Duodenal mucosa (tissue), 2 donors: Measurements from ENCODE around the gene DRC7.

Source experiments
- H3K27ac ChIP-seq: one replicate; pipeline ENCODE4 v1.7.0; 2013; ENCODE audit warnings: low read depth, low read length
- H3K27me3 ChIP-seq, 2 donors: one replicate each; pipeline ENCODE4 v1.7.0; 2013; ENCODE audit warnings: low read length in 2 of 2, control low read depth in 1 of 2; ENCODE audit not compliant: insufficient read depth in 2 of 2, control insufficient read depth in 1 of 2
- H3K36me3 ChIP-seq, 2 donors: one replicate each; pipeline ENCODE4 v1.7.0; 2013; ENCODE audit warnings: low read length in 2 of 2, control low read depth in 1 of 2; ENCODE audit not compliant: insufficient read depth in 2 of 2, control insufficient read depth in 1 of 2
- H3K4me1 ChIP-seq, 2 donors: one replicate each; pipeline ENCODE4 v1.7.0; 2013; ENCODE audit warnings: low read length in 2 of 2, control low read depth in 1 of 2; ENCODE audit not compliant: insufficient read depth in 2 of 2, control insufficient read depth in 1 of 2
- H3K4me3 ChIP-seq, 2 donors: one replicate each; pipeline ENCODE4 v1.7.0; 2013; ENCODE audit warnings: low read length in 2 of 2, low read depth in 1 of 2
- H3K9ac ChIP-seq, 2 donors: one replicate each; pipeline ENCODE4 v1.7.0; 2013; ENCODE audit warnings: low read length in 2 of 2, low read depth in 1 of 2
- H3K9me3 ChIP-seq, 2 donors: one replicate each; pipeline ENCODE4 v1.7.0; 2013; ENCODE audit warnings: low read length in 2 of 2, control low read depth in 1 of 2; ENCODE audit not compliant: control insufficient read depth in 1 of 2

The DRC7 gene

DNA sequence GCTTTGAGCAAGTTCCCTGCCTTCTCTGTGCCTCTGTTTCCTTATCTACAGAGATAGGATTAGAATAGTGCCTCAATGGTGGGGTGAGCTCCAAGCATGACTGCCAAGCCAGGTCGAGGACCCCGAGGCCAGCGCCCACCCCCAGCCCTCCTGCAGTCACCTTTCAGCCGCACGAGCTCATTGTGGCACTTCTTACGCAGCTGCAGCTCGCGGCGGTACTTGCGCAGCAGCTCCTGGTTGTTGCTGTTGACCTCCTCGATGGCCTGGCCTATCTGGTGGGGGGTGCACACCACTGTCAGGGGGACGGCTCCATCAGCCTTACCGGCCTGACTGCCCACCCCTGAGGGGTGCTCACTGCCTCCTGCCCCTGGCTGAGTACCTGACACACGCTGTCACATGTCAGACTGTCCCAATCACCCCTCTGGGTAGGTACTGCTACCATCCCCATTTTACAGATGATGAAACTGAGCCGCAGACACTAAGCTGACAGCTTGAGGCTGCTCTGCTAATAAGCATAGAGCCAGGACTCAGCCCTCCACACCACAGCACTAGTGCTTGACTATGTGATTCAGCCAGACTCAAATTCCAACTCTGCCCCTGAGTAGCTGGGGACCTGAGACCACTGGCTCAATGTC, 72.2 kb downstream of the DRC7 start:
- peaks cover 0 to 25% of the 10 kb centered on the region in 2 donors for H3K36me3 ChIP-seq
- no peak overlapping the region for H3K4me3 ChIP-seq
- H3K4me1 ChIP-seq = no peaks in the 10 kb centered on the region
- no peak overlapping the region for H3K27ac ChIP-seq
- H3K9me3 ChIP-seq = no peaks in the 10 kb centered on the region
- H3K27me3 ChIP-seq = no peaks in the 10 kb centered on the region
- no peak overlapping the region for H3K9ac ChIP-seq

- Histone ChIP-seq H3K27ac (no peak overlapping the region), H3K27me3 (no peaks in the 10 kb centered on the region), H3K4me3 (no peak overlapping the region), H3K36me3 (peaks cover 0 to 25% of the 10 kb centered on the region in 2 donors), H3K9ac (no peak overlapping the region), H3K9me3 (no peaks in the 10 kb centered on the region), H3K4me1 (no peaks in the 10 kb centered on the region)
Measured at GRCh38 chr16:57769541-57770145, 75.0 kb downstream of the DRC7 start.

- Histone ChIP-seq H3K27ac (no peak overlapping the region), H3K9ac (no peak overlapping the region), H3K9me3 (no peaks in the 10 kb centered on the region), H3K36me3 (peaks cover 0 to 28% of the 10 kb centered on the region in 2 donors), H3K4me1 (no peaks in the 10 kb centered on the region), H3K4me3 (no peak overlapping the region), H3K27me3 (no peaks in the 10 kb centered on the region)
Measured at GRCh38 chr16:57770361-57770760, 75.8 kb downstream of the DRC7 start.

DNA sequence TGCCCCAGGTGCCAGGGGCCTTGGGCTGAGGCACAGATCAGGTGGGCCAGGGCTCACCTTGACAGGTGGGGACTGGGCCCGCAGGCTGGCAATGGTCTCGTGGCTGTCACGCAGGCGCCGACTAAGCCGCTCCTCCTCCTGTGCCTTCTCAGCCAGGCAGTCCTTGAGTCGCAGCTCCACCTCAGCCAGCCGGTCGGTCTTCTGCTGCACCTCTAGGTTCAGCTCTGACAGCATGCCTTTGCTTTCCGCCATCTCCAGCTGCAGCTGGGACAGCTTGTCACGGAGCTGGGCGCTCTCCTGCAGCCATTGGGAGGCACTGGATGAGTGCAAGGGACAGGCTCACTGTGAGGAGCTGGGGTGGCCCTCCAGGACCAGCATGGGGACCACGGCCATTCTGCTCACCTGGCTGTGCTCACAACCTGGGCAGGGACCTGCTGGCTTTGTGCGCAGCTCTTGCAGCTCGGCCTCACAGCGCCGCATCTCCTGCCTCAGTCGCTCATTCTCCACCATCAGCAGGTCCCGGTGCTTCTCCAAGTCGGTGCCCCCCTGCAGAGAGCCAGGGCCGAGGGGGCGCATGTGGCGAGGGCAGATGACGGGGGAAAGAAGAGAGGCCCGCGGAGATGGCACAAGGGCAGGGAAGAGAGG, 76.7 kb downstream of the DRC7 start:
- H3K4me1 ChIP-seq = no peaks in the 10 kb centered on the region
- no peaks in the 10 kb centered on the region for H3K9me3 ChIP-seq
- H3K27me3 ChIP-seq = no peaks in the 10 kb centered on the region
- no peak overlapping the region for H3K4me3 ChIP-seq
- H3K27ac ChIP-seq = no peak overlapping the region
- H3K36me3 ChIP-seq = peaks cover 0 to 36% of the 10 kb centered on the region in 2 donors
- no peak overlapping the region for H3K9ac ChIP-seq

- peaks cover 0 to 26% of the 10 kb centered on the region in 2 donors for H3K36me3 ChIP-seq
- H3K9ac ChIP-seq = no peak overlapping the region
- no peak overlapping the region for H3K27ac ChIP-seq
- H3K9me3 ChIP-seq = no peaks in the 10 kb centered on the region
- H3K4me3 ChIP-seq = no peak overlapping the region
- no peaks in the 10 kb centered on the region for H3K27me3 ChIP-seq
- H3K4me1 ChIP-seq = no peaks in the 10 kb centered on the region
Measured at GRCh38 chr16:57773019-57773418, 78.4 kb downstream of the DRC7 start.

- Histone ChIP-seq H3K36me3 (peaks cover 0 to 26% of the 10 kb centered on the region in 2 donors), H3K9ac (no peak overlapping the region), H3K27me3 (no peaks in the 10 kb centered on the region), H3K27ac (no peak overlapping the region), H3K9me3 (no peaks in the 10 kb centered on the region), H3K4me1 (no peaks in the 10 kb centered on the region), H3K4me3 (no peak overlapping the region)
Measured at GRCh38 chr16:57773655-57774295, 79.2 kb downstream of the DRC7 start.

DNA sequence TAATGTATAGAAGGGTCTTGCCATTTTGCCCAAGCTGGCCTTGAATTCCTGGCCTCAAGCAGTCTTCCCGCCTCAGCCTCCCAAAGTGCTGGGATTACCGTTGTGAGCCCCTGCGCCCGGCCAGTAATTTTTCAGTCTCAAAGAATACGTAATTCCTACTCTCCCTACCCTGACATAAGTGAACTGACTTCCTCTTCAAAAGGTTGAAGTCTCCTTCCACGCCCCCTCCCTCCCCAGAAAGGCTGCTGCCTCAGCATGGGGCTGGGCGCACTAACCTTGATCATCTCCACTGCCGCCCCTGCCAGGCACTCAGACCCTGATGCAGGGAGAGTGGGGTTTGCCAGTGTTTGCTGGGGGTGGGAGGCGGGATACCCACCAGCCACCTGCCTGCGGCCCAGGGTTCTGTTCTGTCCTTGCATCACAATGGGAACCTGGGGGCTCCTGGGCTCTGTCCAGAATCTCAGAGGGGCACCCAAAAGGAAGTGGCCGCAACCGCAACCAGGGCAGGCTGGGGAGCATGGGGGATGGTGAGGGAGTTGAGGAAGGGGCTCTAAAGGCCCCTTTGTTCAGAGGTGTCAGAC, 80.2 kb downstream of the DRC7 start:
- H3K4me3 ChIP-seq = no peak overlapping the region
- no peaks in the 10 kb centered on the region for H3K4me1 ChIP-seq
- H3K27me3 ChIP-seq = no peaks in the 10 kb centered on the region
- peaks cover 0 to 25% of the 10 kb centered on the region in 2 donors for H3K36me3 ChIP-seq
- H3K27ac ChIP-seq = no peak overlapping the region
- H3K9ac ChIP-seq = no peak overlapping the region
- no peaks in the 10 kb centered on the region for H3K9me3 ChIP-seq

- Histone ChIP-seq H3K9me3 (no peaks in the 10 kb centered on the region), H3K27me3 (no peaks in the 10 kb centered on the region), H3K36me3 (peaks cover 0 to 16% of the 10 kb centered on the region in 2 donors), H3K9ac (no peak overlapping the region), H3K4me3 (no peak overlapping the region), H3K4me1 (no peaks in the 10 kb centered on the region), H3K27ac (no peak overlapping the region)
Measured at GRCh38 chr16:57775661-57776469, 81.3 kb downstream of the DRC7 start.

DNA sequence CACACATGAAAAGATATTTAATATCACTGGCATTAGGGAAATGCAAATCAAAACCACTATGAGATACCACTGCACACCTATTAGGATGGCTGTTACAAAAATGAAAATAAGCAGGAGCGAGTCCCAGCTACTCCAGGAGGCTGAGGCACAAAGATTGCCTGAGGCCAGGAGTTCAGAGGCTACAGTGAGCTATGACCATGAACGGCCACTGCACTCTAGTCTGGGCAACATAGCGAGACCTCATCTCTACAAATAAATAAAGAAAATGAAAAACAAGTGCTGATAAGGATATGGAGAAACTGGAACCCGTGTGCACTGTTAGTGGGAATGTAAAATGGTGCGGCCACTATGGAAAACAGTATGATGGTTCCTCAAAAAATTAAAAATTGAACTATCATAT, 84.1 kb downstream of the DRC7 start:
- Histone ChIP-seq H3K9ac (no peak overlapping the region), H3K9me3 (no peaks in the 10 kb centered on the region), H3K4me1 (no peaks in the 10 kb centered on the region), H3K4me3 (no peak overlapping the region), H3K36me3 (peaks cover 0 to 10% of the 10 kb centered on the region in 2 donors), H3K27me3 (no peaks in the 10 kb centered on the region), H3K27ac (no peak overlapping the region)
